Measurements from ENCODE around the gene TLE4. TPM values are rescaled to one million over a fixed set of nuclear protein-coding genes. Genes with fewer than 3 reads are reported as not detected.
"Not testable (repeated sequence)": the region's sequence is repeated elsewhere in the genome, so short reads cannot be mapped to it uniquely, and the experiment has no call there.

Gene TLE4
- total RNA-seq = 10 to 100 TPM; 13.4 to 18.9 (median 14.1) TPM

DNA sequence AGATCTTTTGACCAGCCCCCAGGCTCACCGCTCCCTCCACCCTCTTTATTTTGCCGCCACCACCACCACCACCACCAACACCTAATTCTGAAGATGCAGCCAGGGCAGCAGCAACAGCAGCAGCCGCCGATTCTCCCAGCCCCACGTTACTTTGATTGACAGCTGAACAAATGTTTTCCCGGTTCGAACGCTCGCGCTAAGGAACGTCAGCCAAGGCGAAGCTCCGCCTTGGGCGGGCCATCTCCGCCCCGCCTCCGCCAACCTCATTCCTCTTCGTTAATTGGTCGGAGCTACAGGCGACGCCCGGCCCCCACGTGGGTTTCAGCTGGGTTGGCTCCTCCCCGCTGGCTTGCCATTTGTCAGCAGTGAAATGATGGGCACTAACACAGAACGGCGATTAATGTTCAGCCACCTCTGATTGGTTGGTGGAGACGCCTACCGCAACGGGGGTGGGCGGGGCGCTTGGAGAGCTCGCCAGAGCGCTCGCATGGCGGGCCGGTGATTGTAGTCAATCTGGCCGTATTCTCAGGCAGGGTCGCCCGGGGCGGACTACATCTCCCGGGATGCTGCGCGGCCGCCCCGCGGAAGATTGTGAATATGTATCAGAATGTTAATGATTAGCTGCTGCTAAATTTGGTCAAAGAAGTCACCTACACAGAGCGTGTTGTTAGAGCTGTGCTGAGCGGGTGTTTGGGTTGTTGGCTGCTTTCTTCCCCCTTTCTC is at the start of gene TLE4:
TSS of gene TLE4 (plus strand) at position 657 of the 723 bp plus-strand sequence. CDS start 826 bp downstream, outside the sequence.
- peaks cover under 1% of the 10 kb centered on the region for H3K36me3 Mint-ChIP-seq (ENCODE audit: insufficient read depth)
- ATAC-seq (peak; percentile 87 to 89), DNase-seq (peak; percentile 99)
- H3K4me1 Mint-ChIP-seq (ENCODE audit: low read depth) = peaks cover 27% of the 10 kb centered on the region
- H3K27me3 Mint-ChIP-seq (ENCODE audit: low read depth) = peaks cover 10% of the 10 kb centered on the region
- no peaks in the 10 kb centered on the region for H3K9me3 Mint-ChIP-seq
- peak within 1 kb of the TSS; percentile 75 for H3K4me3 Mint-ChIP-seq

DNA sequence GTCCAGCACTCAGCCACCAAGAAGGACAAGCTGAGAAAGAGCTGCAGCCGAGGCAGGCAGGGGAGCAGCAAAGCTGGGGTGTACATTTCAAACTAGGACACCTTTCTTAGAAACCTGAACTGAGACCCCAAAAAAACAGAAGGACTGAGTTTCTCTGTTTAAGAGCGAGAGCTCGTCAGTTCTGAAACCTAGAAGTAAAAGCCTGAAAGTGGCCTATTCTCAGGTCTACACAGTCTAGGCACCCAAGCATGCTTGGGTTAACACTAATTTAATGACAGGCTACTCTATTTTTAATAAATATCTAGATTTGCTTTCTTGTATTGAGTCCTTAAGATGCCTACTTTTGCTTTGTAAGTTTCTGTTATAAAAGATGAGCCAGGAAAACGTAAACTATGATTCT is 49.0 kb upstream of the TLE4 start:
- Mint-ChIP-seq H3K27me3 (ENCODE audit: low read depth) (peaks cover 3% of the 10 kb centered on the region), H3K9me3 (peaks cover 6% of the 10 kb centered on the region), H3K36me3 (ENCODE audit: insufficient read depth) (no peaks in the 10 kb centered on the region), H3K4me1 (ENCODE audit: low read depth) (no peaks in the 10 kb centered on the region), H3K4me3 (no peak overlapping the region)
- ATAC-seq (no peak), DNase-seq (no peak)

DNA sequence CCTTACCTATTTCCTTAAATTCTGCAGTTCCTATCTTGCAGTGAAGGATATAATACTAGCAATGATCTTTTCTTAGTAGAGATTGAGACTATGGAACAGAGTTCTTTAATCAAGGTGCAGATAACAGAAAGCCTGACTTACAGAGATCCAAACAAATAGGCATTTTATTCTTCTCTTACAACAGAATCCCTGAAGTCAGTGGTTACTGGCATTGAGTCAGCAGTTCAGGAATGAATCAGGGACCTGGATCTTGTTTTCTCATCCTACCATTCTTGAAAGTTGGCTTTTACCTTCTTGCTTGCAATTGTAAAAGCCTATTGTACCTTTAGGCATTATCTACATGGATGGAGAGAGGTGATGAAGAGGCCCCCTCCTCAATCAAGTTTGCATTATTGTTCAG is 47.5 kb upstream of the TLE4 start:
- peaks cover 6% of the 10 kb centered on the region for H3K9me3 Mint-ChIP-seq
- no peaks in the 10 kb centered on the region for H3K4me1 Mint-ChIP-seq (ENCODE audit: low read depth)
- DNase-seq (no peak), ATAC-seq (no peak)
- H3K27me3 Mint-ChIP-seq (ENCODE audit: low read depth) = no peaks in the 10 kb centered on the region
- H3K4me3 Mint-ChIP-seq = no peak overlapping the region
- H3K36me3 Mint-ChIP-seq (ENCODE audit: insufficient read depth) = no peaks in the 10 kb centered on the region

DNA sequence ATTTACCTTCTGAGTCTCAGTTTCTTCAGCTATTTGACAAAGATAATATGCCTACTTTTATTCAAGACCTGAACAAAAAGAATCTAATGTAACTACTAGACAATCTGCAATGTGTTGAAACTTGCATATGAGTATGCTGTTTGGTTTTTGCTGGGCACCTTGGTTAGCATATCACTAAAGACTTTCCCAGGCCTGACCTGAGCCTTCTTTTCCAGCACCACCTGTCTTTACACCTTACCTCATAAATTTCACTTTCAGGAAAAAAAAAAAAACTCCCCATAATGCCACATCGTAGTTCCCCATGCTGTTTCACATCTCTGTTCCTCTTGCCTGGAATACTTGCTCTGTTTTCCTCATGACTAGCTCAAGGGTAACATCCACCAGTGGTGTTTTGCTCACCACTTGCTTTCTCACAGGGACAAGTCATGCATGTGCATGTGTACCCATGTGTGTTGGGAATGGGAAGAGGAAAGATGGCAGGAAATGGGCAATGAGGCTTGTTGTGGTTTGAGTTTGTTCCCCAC is 45.6 kb upstream of the TLE4 start:
- Mint-ChIP-seq H3K36me3 (ENCODE audit: insufficient read depth) (no peaks in the 10 kb centered on the region), H3K4me3 (no peak overlapping the region), H3K4me1 (ENCODE audit: low read depth) (no peaks in the 10 kb centered on the region), H3K9me3 (peaks cover 6% of the 10 kb centered on the region), H3K27me3 (ENCODE audit: low read depth) (peaks cover 2% of the 10 kb centered on the region)
- DNase-seq (no peak), ATAC-seq (no peak)

DNA sequence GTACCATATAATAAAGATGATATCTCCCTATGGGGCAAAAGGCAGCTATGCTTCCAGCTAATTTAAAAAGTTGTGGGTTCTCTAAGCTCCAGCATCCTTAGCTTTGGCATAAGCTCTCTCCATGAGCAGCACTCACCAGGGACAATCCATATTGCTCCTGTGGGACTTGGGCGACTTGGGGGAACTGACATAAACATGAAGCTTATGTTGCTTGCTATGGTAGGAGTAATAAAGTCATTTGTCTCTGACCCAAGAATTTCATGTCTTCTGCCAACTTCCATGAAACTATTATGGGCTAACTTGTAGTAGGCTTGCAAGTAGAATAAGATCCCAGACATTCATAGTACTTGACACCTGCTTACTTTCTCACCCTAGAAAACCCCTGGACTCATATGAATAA is 36.2 kb upstream of the TLE4 start:
- no peaks in the 10 kb centered on the region for H3K9me3 Mint-ChIP-seq
- no peak overlapping the region for H3K4me3 Mint-ChIP-seq
- H3K27me3 Mint-ChIP-seq (ENCODE audit: low read depth) = peaks cover 3% of the 10 kb centered on the region
- DNase-seq = no peak
- no peaks in the 10 kb centered on the region for H3K36me3 Mint-ChIP-seq (ENCODE audit: insufficient read depth)
- H3K4me1 Mint-ChIP-seq (ENCODE audit: low read depth) = no peaks in the 10 kb centered on the region
- no peak for ATAC-seq

DNA sequence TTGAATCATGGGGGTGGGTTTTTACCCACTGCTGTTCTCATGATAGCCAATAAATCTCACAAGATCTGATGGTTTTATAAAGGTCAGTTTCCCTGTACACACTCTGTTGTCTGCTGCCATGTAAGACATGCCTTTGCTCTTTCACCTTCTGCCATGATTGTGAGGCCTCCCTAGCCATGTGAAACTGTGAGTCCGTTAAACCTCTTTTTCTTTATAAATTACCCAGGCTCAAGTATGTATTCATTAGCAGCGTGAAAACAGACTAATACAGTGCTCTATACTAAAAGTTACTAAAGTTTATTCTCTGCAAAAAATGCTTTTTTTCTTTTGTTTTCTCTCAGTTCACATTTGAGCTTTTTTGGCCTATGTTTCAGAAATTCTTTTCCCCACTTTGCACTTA is 33.9 kb upstream of the TLE4 start:
- H3K36me3 Mint-ChIP-seq (ENCODE audit: insufficient read depth) = no peaks in the 10 kb centered on the region
- H3K9me3 Mint-ChIP-seq = no peaks in the 10 kb centered on the region
- H3K27me3 Mint-ChIP-seq (ENCODE audit: low read depth) = peaks cover 5% of the 10 kb centered on the region
- no peak for ATAC-seq
- peaks cover 1% of the 10 kb centered on the region for H3K4me1 Mint-ChIP-seq (ENCODE audit: low read depth)
- no peak overlapping the region for H3K4me3 Mint-ChIP-seq
- no peak for DNase-seq

DNA sequence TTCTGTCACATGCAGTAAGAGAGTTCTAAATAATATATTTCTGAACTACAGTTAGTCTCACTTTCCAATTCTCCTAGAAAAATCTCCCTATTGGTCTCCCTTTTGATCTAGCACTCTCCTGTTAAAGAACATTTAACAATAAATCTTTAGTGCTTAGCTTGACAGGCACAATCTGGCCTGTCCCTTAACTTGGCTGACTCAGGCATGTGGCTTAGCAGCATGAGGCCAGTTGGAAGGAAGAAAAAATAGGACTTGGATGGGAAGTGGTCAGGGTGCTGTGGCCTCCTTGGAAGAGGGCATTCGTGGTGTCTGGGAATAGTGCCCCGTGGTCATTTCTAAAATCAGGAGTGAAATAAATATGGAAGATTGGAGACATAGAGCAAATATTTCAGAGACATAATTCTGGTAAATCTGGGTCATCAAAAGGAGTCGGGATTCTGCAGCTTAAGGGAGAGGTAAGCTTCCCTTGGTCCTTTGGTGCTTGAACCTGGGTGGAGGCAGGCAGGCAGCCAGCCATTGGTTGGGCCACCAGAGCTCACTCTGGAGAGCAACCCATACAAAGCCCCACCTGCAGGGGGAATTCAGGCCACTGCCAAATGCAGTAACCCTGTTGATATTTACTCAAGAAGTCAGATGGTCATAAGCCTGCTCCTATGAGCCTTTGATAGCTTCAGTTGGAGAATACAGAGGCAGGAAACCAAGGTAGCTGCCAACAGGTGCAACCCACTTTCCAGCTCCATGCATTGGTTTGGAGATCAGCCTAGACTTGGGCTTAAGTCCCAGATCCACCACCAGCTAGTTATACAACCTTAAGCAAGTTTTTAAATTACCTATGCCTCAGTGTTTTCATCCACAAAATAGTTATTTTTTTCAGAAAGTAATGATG is 28.8 kb upstream of the TLE4 start:
- DNase-seq (no peak), ATAC-seq (no peak)
- no peaks in the 10 kb centered on the region for H3K36me3 Mint-ChIP-seq (ENCODE audit: insufficient read depth)
- peaks cover 8% of the 10 kb centered on the region for H3K27me3 Mint-ChIP-seq (ENCODE audit: low read depth)
- no peak overlapping the region for H3K4me3 Mint-ChIP-seq
- peaks cover 19% of the 10 kb centered on the region for H3K4me1 Mint-ChIP-seq (ENCODE audit: low read depth)
- H3K9me3 Mint-ChIP-seq = peaks cover 3% of the 10 kb centered on the region

DNA sequence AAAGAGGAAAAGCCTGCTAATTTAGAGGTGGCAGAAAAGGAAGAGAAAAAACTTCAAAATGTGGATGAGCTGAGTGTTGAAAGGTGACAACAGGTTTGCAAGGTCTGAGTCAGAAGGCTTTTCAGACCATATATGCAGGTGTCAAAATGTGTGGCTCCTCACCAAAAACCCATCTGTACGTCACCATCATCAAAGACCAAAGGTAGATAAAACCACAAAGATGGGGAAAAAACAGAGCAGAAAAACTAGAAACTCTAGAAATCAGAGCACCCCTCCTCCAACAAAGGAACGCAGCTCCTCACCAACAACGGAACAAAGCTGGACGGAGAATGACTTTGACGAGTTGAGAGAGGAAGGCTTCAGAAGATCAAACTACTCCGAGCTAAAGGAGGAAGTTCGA is 27.4 kb upstream of the TLE4 start:
- not testable (repeated sequence) for H3K36me3 Mint-ChIP-seq (ENCODE audit: insufficient read depth); H3K9me3 Mint-ChIP-seq; H3K27me3 Mint-ChIP-seq (ENCODE audit: low read depth)
- Mint-ChIP-seq H3K4me1 (ENCODE audit: low read depth) (peaks cover 19% of the 10 kb centered on the region), H3K4me3 (peak overlapping the region; percentile 10)
- peak; percentile 89 to 95 for ATAC-seq
- DNase-seq = peak; percentile 10

DNA sequence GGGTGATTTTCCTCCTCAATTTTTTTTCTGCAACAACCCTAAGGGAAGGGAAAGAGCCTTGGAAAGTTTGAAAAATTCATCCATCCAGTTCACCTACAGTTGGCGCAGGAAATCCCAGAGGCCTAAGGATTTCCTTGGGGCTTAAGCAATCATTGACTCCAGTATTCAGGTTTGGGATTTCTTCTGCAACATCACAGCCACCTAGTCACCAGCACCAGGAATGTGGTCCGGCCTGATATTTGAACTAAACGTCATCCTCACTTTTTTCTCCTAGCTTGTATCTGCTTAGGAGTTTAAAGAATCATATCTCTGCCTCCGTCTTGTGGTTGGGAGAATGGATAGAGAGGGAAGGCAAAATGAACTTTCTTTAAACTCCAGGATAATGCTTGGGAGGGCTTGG is 20.2 kb upstream of the TLE4 start:
- Mint-ChIP-seq H3K4me3 (no peak overlapping the region), H3K36me3 (ENCODE audit: insufficient read depth) (no peaks in the 10 kb centered on the region), H3K4me1 (ENCODE audit: low read depth) (no peaks in the 10 kb centered on the region), H3K27me3 (ENCODE audit: low read depth) (no peaks in the 10 kb centered on the region), H3K9me3 (peaks cover 7% of the 10 kb centered on the region)
- ATAC-seq (no peak), DNase-seq (no peak)

DNA sequence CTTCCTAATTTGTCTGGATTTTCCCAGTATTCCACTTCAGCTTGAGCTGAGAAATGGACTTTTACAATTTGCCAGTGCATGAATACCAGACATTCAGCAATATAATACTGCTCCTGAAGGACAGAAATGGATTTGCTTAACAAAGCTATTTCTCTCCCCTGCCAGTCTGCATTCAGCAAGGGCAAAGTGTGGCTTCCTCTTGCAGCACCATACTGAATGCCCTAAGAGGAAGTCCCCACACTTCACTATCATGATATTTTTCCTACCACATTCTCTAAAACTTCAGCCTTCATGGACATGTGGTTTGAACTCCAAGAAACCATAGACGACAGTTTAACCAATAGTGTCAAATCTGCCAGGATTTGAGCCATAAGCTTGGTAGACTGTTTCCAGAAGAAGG is 19.8 kb upstream of the TLE4 start:
- H3K4me1 Mint-ChIP-seq (ENCODE audit: low read depth) = no peaks in the 10 kb centered on the region
- H3K4me3 Mint-ChIP-seq = no peak overlapping the region
- peaks cover 2% of the 10 kb centered on the region for H3K27me3 Mint-ChIP-seq (ENCODE audit: low read depth)
- H3K36me3 Mint-ChIP-seq (ENCODE audit: insufficient read depth) = no peaks in the 10 kb centered on the region
- ATAC-seq (no peak), DNase-seq (no peak)
- peaks cover 5% of the 10 kb centered on the region for H3K9me3 Mint-ChIP-seq

DNA sequence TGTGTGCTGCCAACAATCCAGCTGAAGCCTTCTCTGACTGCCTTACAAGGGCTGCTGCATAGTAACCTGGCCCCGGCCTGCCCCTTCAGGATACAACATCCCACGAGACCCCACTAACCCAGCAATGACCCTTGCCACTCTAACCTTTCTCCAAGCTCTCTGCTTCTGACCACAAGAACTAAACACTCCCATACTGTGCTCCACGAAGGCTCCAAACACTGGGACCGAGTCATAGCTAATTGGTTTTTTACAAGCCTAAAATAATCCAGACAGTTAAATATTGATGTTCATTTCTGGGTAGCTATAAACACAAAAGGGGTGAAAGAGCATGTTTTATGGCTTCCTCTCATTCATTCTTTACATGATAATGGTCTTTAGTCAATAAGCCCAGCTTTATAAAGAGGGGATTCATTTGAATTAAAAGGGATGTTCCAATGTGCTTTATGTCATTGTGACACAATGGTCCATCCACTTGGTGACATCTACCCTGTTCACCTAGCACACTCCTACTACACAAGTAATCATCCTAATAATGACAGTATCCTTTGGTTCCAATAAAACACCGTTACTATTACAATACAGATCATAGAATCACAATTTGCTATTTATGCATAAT is 16.2 kb upstream of the TLE4 start:
- no peak overlapping the region for H3K4me3 Mint-ChIP-seq
- no peaks in the 10 kb centered on the region for H3K36me3 Mint-ChIP-seq (ENCODE audit: insufficient read depth)
- peaks cover 3% of the 10 kb centered on the region for H3K9me3 Mint-ChIP-seq
- no peak for DNase-seq
- peaks cover 2% of the 10 kb centered on the region for H3K27me3 Mint-ChIP-seq (ENCODE audit: low read depth)
- H3K4me1 Mint-ChIP-seq (ENCODE audit: low read depth) = no peaks in the 10 kb centered on the region
- no peak for ATAC-seq

DNA sequence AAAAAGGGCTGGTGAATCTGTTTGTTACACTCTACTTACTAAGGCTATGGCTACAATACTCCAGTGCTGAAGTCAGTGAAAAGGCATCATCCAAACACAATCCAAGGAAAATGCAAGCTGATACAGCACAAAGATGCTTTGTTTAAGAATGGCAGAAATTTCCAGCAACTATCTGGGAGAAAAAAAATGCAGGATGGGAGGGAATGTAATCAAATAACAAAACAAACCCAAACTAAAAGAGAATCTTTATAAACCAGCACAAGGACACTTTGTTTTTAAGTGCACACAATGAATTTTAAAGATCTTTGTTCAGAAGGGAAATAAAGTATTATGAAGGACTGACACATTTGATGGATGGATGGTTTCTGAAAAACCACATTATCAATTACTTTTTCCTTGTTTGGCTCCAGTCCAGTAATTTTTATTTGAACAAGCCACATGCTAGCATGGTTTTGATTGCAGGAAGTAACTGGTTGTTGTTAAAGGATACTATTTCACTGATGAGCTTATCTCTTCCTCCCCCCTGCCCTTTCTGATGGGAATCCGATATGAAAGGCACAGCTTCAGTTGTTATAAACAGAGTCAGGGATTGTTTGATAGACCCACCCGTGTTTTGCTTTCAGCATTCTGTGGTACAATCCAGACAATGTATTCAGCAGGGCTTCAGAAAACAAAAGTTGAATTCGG is 12.1 kb upstream of the TLE4 start:
- ATAC-seq (no peak), DNase-seq (no peak)

DNA sequence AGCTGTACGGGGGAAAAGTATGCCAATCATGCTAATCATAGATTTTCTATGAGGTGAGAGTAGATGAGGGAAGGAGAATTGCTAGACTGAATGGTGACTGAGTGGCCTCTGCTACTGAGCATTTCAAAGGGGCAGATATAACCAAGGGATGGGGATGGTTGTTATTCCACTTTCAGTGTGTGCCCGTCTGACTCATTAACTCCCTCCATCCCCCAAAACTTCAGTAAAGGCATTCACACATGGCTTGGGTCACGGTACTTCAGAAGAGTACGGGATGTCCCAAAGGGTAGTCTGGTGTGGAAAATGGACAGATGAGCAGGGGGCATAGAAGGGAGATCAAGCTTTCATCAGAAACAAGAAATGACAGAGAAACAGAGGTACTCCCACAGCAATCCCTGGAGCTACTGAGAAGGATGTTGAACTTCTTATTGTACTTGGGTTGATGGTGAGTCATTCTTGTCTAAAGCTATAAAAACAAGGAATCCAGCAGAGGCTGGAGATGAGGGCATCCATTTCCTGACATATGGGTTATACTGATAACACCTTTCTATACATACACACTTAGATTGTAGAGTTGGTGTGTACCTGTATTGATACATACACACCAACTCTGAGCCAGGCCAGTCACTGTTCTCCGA is 8.9 kb upstream of the TLE4 start:
- no peaks in the 10 kb centered on the region for H3K4me1 Mint-ChIP-seq (ENCODE audit: low read depth)
- ATAC-seq (no peak), DNase-seq (no peak)
- no peaks in the 10 kb centered on the region for H3K36me3 Mint-ChIP-seq (ENCODE audit: insufficient read depth)
- H3K9me3 Mint-ChIP-seq = no peaks in the 10 kb centered on the region
- H3K4me3 Mint-ChIP-seq = no peak overlapping the region
- peaks cover 7% of the 10 kb centered on the region for H3K27me3 Mint-ChIP-seq (ENCODE audit: low read depth)

More for the DNA sequence above, 12.1 kb upstream of the TLE4 start:
- Mint-ChIP-seq H3K36me3 (ENCODE audit: insufficient read depth) (no peaks in the 10 kb centered on the region), H3K27me3 (ENCODE audit: low read depth) (peaks cover 2% of the 10 kb centered on the region), H3K4me3 (no peak overlapping the region), H3K9me3 (no peaks in the 10 kb centered on the region), H3K4me1 (ENCODE audit: low read depth) (no peaks in the 10 kb centered on the region)
